ENCODE data around the gene KLK13.

The KLK13 gene

GRCh38 chr19:51018745-51019543 is 45.9 kb downstream of the KLK13 start:
- DNase-seq, result no peak

GRCh38 chr19:51016798-51017683 is 47.9 kb downstream of the KLK13 start:
- peak; percentile 27 to 52 for DNase-seq

- DNase-seq, result no peak
Observed at GRCh38 chr19:51015691-51016267, 49.1 kb downstream of the KLK13 start.

DNA sequence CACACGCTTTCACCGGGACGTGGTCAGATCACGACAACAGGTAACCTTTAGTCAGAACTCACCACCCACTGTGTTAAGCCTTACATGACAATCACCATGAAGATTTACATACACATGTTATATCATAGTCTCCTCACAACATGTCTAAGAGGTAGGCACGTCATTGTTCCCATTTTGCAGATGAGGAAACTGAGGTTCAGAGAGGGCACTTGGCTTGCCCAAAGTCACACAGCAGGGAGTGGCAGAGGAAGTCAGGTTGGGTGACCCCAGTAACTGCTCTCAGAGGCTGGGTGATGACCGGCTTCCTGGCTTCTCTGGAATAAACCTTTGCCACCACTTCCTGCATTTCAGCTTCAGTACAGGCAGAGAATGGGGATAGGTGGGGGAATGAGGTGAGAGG is 50.6 kb downstream of the KLK13 start:
- DNase-seq, result no peak

GRCh38 chr19:51012661-51013190 is 52.2 kb downstream of the KLK13 start:
- no peak for DNase-seq

- no peak for DNase-seq
Observed at GRCh38 chr19:51010066-51010795, 54.7 kb downstream of the KLK13 start.

DNA sequence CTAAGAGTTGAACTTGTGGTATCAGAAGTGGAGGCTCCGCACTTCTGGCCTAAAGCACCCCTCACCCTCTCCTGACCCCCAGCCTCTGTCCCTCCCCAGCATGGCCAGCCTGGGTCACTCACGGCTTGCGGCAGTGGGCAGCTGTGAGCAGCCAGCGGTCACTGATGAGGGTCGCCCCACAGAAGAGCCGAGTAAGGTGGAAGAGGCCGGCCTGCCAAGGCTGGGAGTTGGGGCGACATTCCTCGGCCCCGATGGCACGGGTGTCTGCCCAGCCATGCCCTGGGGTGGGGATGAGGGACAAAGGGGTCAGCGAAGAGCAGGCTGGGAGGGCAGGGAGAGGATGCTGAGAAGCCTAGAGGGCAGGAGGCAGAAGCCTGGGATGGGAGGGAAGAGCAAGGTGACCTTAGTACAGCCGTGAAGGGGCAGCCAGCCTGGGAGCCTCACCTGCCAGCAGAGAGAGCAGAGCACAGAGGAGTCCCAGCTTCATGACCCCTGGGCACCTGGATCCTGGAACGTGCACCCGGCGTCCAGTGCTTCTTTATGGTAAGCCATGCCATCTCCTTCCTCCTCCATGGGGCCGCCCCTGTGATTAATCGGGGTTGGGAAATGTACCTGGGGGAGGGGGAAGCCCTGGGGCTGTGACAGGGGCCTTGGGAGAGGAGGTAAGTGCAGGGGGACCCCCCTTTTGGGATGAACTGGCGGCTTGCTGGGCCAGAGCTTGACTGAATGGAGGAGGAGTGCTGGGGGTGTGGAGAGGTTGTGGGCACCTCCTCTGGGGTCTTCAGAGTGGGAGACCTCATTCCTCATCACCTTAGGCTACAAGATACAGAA is 55.6 kb downstream of the KLK13 start:
- no peak for DNase-seq

DNA sequence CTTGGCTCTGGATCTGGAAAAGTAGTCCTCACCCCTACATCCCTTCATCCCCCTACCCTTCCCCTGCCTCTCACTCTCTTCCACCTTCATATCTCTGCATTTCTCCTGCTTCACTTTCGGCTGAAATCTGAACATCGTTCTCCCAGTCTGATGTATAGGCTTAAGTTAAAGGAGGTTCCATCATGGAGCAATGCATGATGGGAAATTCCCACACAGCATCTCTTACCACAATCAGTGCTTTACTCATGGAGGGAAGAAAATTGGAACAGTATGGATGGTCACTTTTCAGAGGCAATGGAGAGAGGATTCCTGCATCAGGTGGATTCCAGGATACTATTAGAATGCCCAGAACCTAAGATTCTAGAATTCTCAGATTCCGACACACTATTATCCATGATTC is 57.4 kb downstream of the KLK13 start:
- no peak for DNase-seq

DNA sequence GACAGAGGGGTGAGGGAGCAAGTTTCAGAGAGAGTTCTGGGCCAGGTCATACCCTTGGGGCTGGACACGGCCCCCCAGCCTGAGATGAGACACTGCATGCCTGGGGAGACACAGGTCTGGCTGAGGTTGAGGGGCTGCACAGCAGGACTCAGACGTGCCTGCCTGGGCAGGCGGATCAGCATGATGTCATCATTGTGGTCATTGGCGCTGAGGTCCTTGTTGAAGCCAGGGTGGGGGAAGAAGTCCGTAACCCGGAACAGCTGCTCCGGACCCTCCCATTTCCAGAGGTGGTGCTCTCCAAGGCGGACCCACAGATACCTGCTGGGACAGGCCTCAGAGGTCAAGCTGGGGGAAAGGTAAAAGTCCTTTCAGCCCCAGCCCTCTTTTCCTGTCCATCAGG is 58.5 kb downstream of the KLK13 start:
- DNase-seq, result no peak
